Suprapubic skin (tissue), 3 donors: ENCODE data around the gene P2RX6.

Source experiments
- POLR2AphosphoS5 ChIP-seq, 3 donors: sonication (generic); formaldehyde crosslinking; IDR thresholded peaks; one replicate each; pipeline ENCODE4 v1.6.1; 2017; ENCODE audit warnings: antibody characterized with exemption in 3 of 3
- TF ChIP-seq, protein P1 (sequence below), 2 donors: fragments of 200-600 bp in 1 of 2; fragments of 450-650 bp in 1 of 2; sonication (generic) in 1 of 2; IDR thresholded peaks; one replicate each; pipeline ENCODE4 v1.5.1; 2016 to 2019; ENCODE audit warnings: antibody characterized with exemption in 2 of 2, mild to moderate bottlenecking in 1 of 2, moderate library complexity in 1 of 2

DNA sequence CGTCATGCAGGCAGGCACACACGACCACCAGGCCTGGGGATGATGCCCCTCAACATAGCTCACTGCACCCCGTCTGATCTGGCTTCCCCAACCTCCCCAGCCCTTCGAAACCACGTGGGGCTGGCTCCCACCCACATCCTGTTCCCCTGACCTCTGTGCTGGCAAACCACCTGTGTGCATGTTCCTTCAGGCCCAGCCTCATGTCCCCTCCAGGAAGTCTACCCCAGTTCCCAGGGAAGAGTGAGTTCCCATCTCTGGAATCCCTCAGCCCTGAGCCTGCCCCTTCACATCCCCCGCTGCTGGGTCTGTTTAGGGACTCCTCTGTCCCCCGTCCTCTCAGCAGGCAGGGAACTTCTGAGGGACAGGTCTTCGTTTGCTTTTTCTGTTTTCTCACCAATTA, 10.3 kb downstream of the P2RX6 start:
- TF ChIP-seq, protein P1, sequence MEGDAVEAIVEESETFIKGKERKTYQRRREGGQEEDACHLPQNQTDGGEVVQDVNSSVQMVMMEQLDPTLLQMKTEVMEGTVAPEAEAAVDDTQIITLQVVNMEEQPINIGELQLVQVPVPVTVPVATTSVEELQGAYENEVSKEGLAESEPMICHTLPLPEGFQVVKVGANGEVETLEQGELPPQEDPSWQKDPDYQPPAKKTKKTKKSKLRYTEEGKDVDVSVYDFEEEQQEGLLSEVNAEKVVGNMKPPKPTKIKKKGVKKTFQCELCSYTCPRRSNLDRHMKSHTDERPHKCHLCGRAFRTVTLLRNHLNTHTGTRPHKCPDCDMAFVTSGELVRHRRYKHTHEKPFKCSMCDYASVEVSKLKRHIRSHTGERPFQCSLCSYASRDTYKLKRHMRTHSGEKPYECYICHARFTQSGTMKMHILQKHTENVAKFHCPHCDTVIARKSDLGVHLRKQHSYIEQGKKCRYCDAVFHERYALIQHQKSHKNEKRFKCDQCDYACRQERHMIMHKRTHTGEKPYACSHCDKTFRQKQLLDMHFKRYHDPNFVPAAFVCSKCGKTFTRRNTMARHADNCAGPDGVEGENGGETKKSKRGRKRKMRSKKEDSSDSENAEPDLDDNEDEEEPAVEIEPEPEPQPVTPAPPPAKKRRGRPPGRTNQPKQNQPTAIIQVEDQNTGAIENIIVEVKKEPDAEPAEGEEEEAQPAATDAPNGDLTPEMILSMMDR (IDR thresholded peaks at IDR 0.05): no peak
- TF ChIP-seq POLR2AphosphoS5 (IDR thresholded peaks at IDR 0.05): no peak
